Activated CD8-positive, alpha-beta memory T cell treated with anti-CD3 and anti-CD28 coated beads, Interleukin-2, amount 10 ng/mL, durations not matched to agents 7 days and 5 days (primary cell): ENCODE data around the gene ARPC2. TPM values are rescaled to one million over a fixed set of nuclear protein-coding genes. Genes with fewer than 3 reads are reported as not detected.
"Not testable (repeated sequence)": the region's sequence is repeated elsewhere in the genome, so short reads cannot be mapped to it uniquely, and the experiment has no call there.

Experiments used
- ATAC-seq: fragments of 150-1000 bp; cut with Tn5 transposase; one replicate; pipeline ENCODE4 v1.10.0; 2021; ENCODE audit warnings: moderate library complexity
- CTCF ChIA-PET: fragments of 350-600 bp; sonication (Branson Sonifier 250); formaldehyde crosslinking; loops from one replicate; lab custom pipeline; 2021; ENCODE audit warnings: antibody characterized with exemption; lab: Charles Lee
- DNase-seq: peaks from one replicate; pipeline ENCODE4 v3.0.0-alpha.2; 2020
- H3K27ac Mint-ChIP-seq: one replicate; pipeline ENCODE4 v1.8.0; 2021; ENCODE audit warnings: mild to moderate bottlenecking, mixed read lengths
- H3K27me3 Mint-ChIP-seq: one replicate; pipeline ENCODE4 v1.8.0; 2021; ENCODE audit warnings: mixed read lengths
- H3K36me3 Mint-ChIP-seq: one replicate; pipeline ENCODE4 v1.8.0; 2021; ENCODE audit warnings: mild to moderate bottlenecking, mixed read lengths
- H3K4me1 Mint-ChIP-seq: one replicate; pipeline ENCODE4 v1.8.0; 2021; ENCODE audit warnings: mixed read lengths
- H3K4me3 Mint-ChIP-seq: one replicate; pipeline ENCODE4 v1.8.0; 2021; ENCODE audit warnings: mild to moderate bottlenecking, moderate library complexity, mixed read lengths
- H3K9me3 Mint-ChIP-seq: one replicate; pipeline ENCODE4 v1.8.0; 2022; ENCODE audit warnings: low read depth, mixed read lengths
- total RNA-seq, 2 experiments: library from RNA; stranded (reverse); gene quantifications; one replicate each; pipeline ENCODE4 v1.2.3, GENCODE V29; 2021

Gene ARPC2
- total RNA-seq, 2 experiments from 2014 or later = 742 to 839 TPM

GRCh38 chr2:218270721-218271486, 53.9 kb downstream of the ARPC2 start:
- CTCF ChIA-PET = interaction anchor here (0.8 to 8.1 kb wide), 26 partner anchors 10 to 295 kb away, joined by 3 to 243 read pairs (median 5); partner anchors contain the start of genes CATIP, CXCR1 and TMBIM1
- no peaks in the 10 kb centered on the region for H3K27me3 Mint-ChIP-seq
- ATAC-seq = no peak
- peaks cover 39% of the 10 kb centered on the region for H3K4me1 Mint-ChIP-seq
- DNase-seq = no peak
- H3K4me3 Mint-ChIP-seq = peak overlapping the region; percentile 82
- H3K36me3 Mint-ChIP-seq = peaks cover 16% of the 10 kb centered on the region
- H3K9me3 Mint-ChIP-seq = no peaks in the 10 kb centered on the region
- H3K27ac Mint-ChIP-seq = peak overlapping the region; percentile 88

DNA sequence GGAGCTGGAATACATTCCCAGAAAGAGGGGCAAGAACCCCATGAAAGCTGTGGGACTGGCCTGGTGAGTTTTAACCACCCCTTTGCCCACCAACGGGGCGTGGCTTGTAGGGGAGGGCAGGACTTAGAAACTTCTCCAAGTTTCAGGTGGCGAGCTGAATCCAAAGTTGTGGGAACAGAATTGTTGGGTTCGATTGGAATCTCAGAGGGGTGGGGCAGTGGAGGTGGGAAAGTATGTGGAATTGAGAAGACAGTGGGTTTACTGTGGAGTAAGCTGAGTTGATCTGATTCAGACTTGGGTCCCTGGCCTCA, 54.5 kb downstream of the ARPC2 start:
- H3K4me3 Mint-ChIP-seq = peak overlapping the region; percentile 82
- H3K27ac Mint-ChIP-seq = peak overlapping the region; percentile 53
- peaks cover 39% of the 10 kb centered on the region for H3K4me1 Mint-ChIP-seq

GRCh38 chr2:218271865-218272530, 55.0 kb downstream of the ARPC2 start:
- peak overlapping the region; percentile 82 for H3K4me3 Mint-ChIP-seq
- ATAC-seq = no peak
- no peak for DNase-seq
- H3K36me3 Mint-ChIP-seq = peaks cover 21% of the 10 kb centered on the region
- peak overlapping the region; percentile 53 for H3K27ac Mint-ChIP-seq
- no peaks in the 10 kb centered on the region for H3K27me3 Mint-ChIP-seq
- H3K4me1 Mint-ChIP-seq = peaks cover 37% of the 10 kb centered on the region
- H3K9me3 Mint-ChIP-seq = no peaks in the 10 kb centered on the region
- CTCF ChIA-PET = interaction anchor here (1.0 to 8.1 kb wide), 17 partner anchors 9 to 132 kb away, joined by 3 to 243 read pairs (median 5); partner anchors contain the start of genes CATIP and TMBIM1

More for the DNA sequence above, 54.5 kb downstream of the ARPC2 start:
- H3K36me3 Mint-ChIP-seq = peaks cover 17% of the 10 kb centered on the region
- DNase-seq (no peak), ATAC-seq (no peak)
- no peaks in the 10 kb centered on the region for H3K9me3 Mint-ChIP-seq
- CTCF ChIA-PET = interaction anchor here (1.0 to 8.1 kb wide), 15 partner anchors 9 to 133 kb away, joined by 3 to 243 read pairs (median 5); partner anchors contain the start of genes CATIP and TMBIM1
- H3K27me3 Mint-ChIP-seq = no peaks in the 10 kb centered on the region

- peak; percentile 11 for ATAC-seq
- CTCF ChIA-PET = interaction anchor here (0.6 to 8.1 kb wide), 21 partner anchors 8 to 1684 kb away, joined by 3 to 243 read pairs (median 5); partner anchors contain the start of genes CATIP and TMBIM1
- DNase-seq = peak; percentile 87
- H3K27ac Mint-ChIP-seq = no peak overlapping the region
- peaks cover 23% of the 10 kb centered on the region for H3K36me3 Mint-ChIP-seq
- no peaks in the 10 kb centered on the region for H3K27me3 Mint-ChIP-seq
- H3K4me3 Mint-ChIP-seq = no peak overlapping the region
- H3K4me1 Mint-ChIP-seq = peaks cover 33% of the 10 kb centered on the region
- no peaks in the 10 kb centered on the region for H3K9me3 Mint-ChIP-seq
Measured at GRCh38 chr2:218272531-218273212, 55.7 kb downstream of the ARPC2 start.

GRCh38 chr2:218273214-218273907, 56.4 kb downstream of the ARPC2 start:
- DNase-seq, H3K4me3 Mint-ChIP-seq, H3K27me3 Mint-ChIP-seq, ATAC-seq, H3K9me3 Mint-ChIP-seq: not testable (repeated sequence)
- H3K4me1 Mint-ChIP-seq = peaks cover 32% of the 10 kb centered on the region
- CTCF ChIA-PET = interaction anchor here (0.6 to 8.1 kb wide), 13 partner anchors 16 to 1685 kb away, joined by 3 to 243 read pairs (median 4); partner anchors contain the start of genes CATIP and TMBIM1
- peak overlapping the region; percentile 59 for H3K27ac Mint-ChIP-seq
- peaks cover 24% of the 10 kb centered on the region for H3K36me3 Mint-ChIP-seq

GRCh38 chr2:218273908-218274249, 56.9 kb downstream of the ARPC2 start:
- H3K36me3 Mint-ChIP-seq = peaks cover 24% of the 10 kb centered on the region
- ATAC-seq (no peak), DNase-seq (no peak)
- H3K9me3 Mint-ChIP-seq = no peaks in the 10 kb centered on the region
- CTCF ChIA-PET = interaction anchor here (1.2 to 8.1 kb wide), 8 partner anchors 15 to 120 kb away, joined by 3 to 243 read pairs (median 5); partner anchors contain the start of genes CATIP and TMBIM1
- no peak overlapping the region for H3K4me3 Mint-ChIP-seq
- H3K27me3 Mint-ChIP-seq = no peaks in the 10 kb centered on the region
- H3K4me1 Mint-ChIP-seq = peaks cover 30% of the 10 kb centered on the region
- peak overlapping the region; percentile 59 for H3K27ac Mint-ChIP-seq

GRCh38 chr2:218274586-218274985, 57.6 kb downstream of the ARPC2 start:
- H3K27ac Mint-ChIP-seq = no peak overlapping the region
- H3K27me3 Mint-ChIP-seq = no peaks in the 10 kb centered on the region
- no peak overlapping the region for H3K4me3 Mint-ChIP-seq
- ATAC-seq = no peak
- DNase-seq = no peak
- peaks cover 25% of the 10 kb centered on the region for H3K4me1 Mint-ChIP-seq
- CTCF ChIA-PET = interaction anchor here (1.9 to 8.1 kb wide), 4 partner anchors 15 to 81 kb away, joined by 5 to 243 read pairs (median 10); partner anchors contain the start of genes CATIP and TMBIM1
- peaks cover 28% of the 10 kb centered on the region for H3K36me3 Mint-ChIP-seq
- no peaks in the 10 kb centered on the region for H3K9me3 Mint-ChIP-seq

DNA sequence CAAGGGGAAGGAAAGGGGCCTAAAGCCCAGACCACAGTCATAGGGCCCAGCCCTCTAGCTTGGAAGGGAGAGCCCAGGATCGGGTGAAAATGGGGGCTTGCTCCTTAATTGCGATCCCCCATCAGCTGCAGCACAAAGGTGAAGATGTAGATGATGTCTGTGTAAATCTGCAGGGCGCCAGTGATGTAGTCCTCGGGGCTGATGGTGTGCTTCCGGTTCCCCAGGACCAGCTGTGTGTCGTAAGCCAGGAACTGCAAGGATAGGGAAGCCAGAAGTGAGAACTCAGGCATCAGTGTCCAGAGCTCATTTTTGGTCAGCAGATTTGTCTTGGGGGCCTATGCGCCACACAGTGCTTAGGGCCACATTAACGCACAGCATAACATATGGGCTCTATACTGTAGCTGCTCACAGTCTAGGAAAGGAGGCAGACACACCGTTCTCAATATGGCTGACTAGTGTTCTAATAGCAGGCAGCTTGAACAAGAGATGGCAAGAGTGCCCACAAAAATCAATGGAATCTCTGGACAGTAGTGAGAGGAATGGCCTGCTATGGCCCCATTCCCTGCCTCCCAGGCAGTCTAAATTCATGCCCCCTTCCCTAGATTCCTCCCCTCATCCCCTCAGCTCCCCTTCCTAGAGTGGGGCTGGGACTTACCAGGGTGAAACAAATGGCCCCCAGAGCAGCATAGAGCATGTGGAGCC, 58.5 kb downstream of the ARPC2 start:
- peaks cover 23% of the 10 kb centered on the region for H3K4me1 Mint-ChIP-seq
- H3K27me3 Mint-ChIP-seq = no peaks in the 10 kb centered on the region
- no peak overlapping the region for H3K4me3 Mint-ChIP-seq
- DNase-seq (no peak), ATAC-seq (no peak)
- no peak overlapping the region for H3K27ac Mint-ChIP-seq
- peaks cover 28% of the 10 kb centered on the region for H3K36me3 Mint-ChIP-seq
- CTCF ChIA-PET = interaction anchor here (1.2 to 8.1 kb wide), 4 partner anchors 14 to 81 kb away, joined by 4 to 243 read pairs (median 10); partner anchors contain the start of genes CATIP and TMBIM1
- H3K9me3 Mint-ChIP-seq = no peaks in the 10 kb centered on the region

DNA sequence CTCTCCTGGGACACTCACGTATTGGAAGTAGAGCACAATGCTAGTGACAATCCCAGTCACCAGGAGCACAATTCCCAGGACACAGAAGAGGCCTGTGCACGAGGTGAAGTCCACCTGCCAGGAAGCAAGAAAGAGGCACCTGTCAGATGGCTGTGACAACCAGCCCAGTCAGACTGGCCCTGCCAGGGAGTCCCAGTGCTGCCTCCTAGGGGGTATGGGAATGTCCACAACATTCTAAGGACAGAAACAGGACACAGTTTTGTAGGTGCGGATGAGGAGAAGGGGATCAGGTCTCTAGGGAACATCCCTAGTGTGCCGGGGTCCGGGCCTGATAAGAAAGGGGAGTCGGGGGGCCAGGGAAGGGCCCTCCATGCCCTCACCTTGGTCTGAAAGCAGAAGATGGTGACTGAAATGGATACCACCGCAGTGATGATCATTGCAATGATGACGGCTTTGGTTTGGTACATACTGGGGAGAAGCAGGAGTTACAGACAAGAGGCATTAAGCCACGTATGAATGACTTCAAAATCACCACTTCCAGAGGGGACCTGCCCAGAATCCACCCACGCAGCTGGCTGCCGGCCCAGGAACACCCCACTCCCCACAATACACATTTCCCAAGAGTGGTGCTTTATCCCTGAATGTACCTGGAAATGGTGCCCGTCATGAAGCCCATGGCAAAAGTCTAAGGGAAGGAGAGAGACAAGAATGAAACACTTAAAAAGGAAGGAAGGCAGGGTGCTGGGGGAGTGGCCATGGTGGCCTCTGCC, 60.2 kb downstream of the ARPC2 start:
- CTCF ChIA-PET = interaction anchor here (8.1 kb wide), 1 partner anchor 12 kb away, joined by 243 read pairs; the partner anchor contains the start of gene TMBIM1
- DNase-seq (no peak), ATAC-seq (no peak)
- no peaks in the 10 kb centered on the region for H3K27me3 Mint-ChIP-seq
- peaks cover 10% of the 10 kb centered on the region for H3K4me1 Mint-ChIP-seq
- H3K4me3 Mint-ChIP-seq = no peak overlapping the region
- H3K36me3 Mint-ChIP-seq = peaks cover 32% of the 10 kb centered on the region
- peak overlapping the region; percentile 66 for H3K27ac Mint-ChIP-seq
- H3K9me3 Mint-ChIP-seq = no peaks in the 10 kb centered on the region

- Mint-ChIP-seq H3K27me3 (no peaks in the 10 kb centered on the region), H3K27ac (peak overlapping the region; percentile 39), H3K9me3 (no peaks in the 10 kb centered on the region), H3K36me3 (peaks cover 31% of the 10 kb centered on the region), H3K4me3 (no peak overlapping the region), H3K4me1 (peaks cover 5% of the 10 kb centered on the region)
- no peak for DNase-seq
- CTCF ChIA-PET = no interaction called here
- ATAC-seq = no peak
Measured at GRCh38 chr2:218277921-218278320, 60.9 kb downstream of the ARPC2 start.

GRCh38 chr2:218278531-218279360, 61.8 kb downstream of the ARPC2 start:
- DNase-seq = no peak
- H3K27me3 Mint-ChIP-seq = no peaks in the 10 kb centered on the region
- peaks cover 29% of the 10 kb centered on the region for H3K36me3 Mint-ChIP-seq
- H3K4me1 Mint-ChIP-seq = peaks cover 8% of the 10 kb centered on the region
- H3K9me3 Mint-ChIP-seq = no peaks in the 10 kb centered on the region
- peak overlapping the region; percentile 39 for H3K27ac Mint-ChIP-seq
- ATAC-seq = no peak
- CTCF ChIA-PET = no interaction called here
- no peak overlapping the region for H3K4me3 Mint-ChIP-seq
